Measurements from ENCODE around the gene TSN. TPM values are rescaled to one million over a fixed set of nuclear protein-coding genes. Genes with fewer than 3 reads are reported as not detected.
"Not testable (repeated sequence)": the region's sequence is repeated elsewhere in the genome, so short reads cannot be mapped to it uniquely, and the experiment has no call there.

Gene TSN
- total RNA-seq, 1 experiment from 2014 or later, result 96.0 TPM

GRCh38 chr2:121711481-121711880, 44.0 kb upstream of the TSN start:
- H3K4me1 ChIP-seq (ENCODE audit: control insufficient read depth, insufficient read depth, low read length); BruUV-seq (replicated peaks); CTCF ChIA-PET; ATAC-seq; H3K27ac ChIP-seq (ENCODE audit: low read length); in situ Hi-C loops (cut with HindIII; ENCODE audit: low pct_unique_long_range_greater_than_20kb, low sequenced_read_pairs); intact Hi-C loops (cut with micrococcal nuclease; ENCODE audit: unreplicated experiment); H3K4me3 ChIP-seq (ENCODE audit: low read depth in 2 of 2, low read length in 2 of 2); H3K36me3 ChIP-seq (ENCODE audit: control insufficient read depth, insufficient read depth, low read length); H3K9me3 ChIP-seq (ENCODE audit: control insufficient read depth, insufficient read depth, low read depth, low read length); DNase-seq (ENCODE audit: low read depth, low spot score); H3K27me3 ChIP-seq (ENCODE audit: control insufficient read depth, insufficient read depth, low read length); POLR2A ChIA-PET: not testable (repeated sequence)
- peak in 1 of 2 experiments; percentile 31; a peak in 1 of 4 replicates for TF ChIP-seq REST (IDR thresholded peaks at IDR 0.05; ENCODE audit: insufficient read depth in 1 of 2, low read depth in 2 of 2, low read length in 1 of 2)

- H3K27me3 ChIP-seq (ENCODE audit: control insufficient read depth, insufficient read depth, low read length), result no peaks in the 10 kb centered on the region
- ATAC-seq (no peak), DNase-seq (ENCODE audit: low read depth, low spot score) (no peak)
- H3K27ac ChIP-seq (ENCODE audit: low read length), result no peak overlapping the region
- POLR2A ChIA-PET, result no interaction called here
- BruUV-seq (replicated peaks), result no TSS peak
- H3K36me3 ChIP-seq (ENCODE audit: control insufficient read depth, insufficient read depth, low read length), result no peaks in the 10 kb centered on the region
- CTCF ChIA-PET, result no interaction called here
- no peaks in the 10 kb centered on the region for H3K9me3 ChIP-seq (ENCODE audit: control insufficient read depth, insufficient read depth, low read depth, low read length)
- H3K4me1 ChIP-seq (ENCODE audit: control insufficient read depth, insufficient read depth, low read length), result no peaks in the 10 kb centered on the region
- intact Hi-C loops (cut with micrococcal nuclease; ENCODE audit: unreplicated experiment) (loop anchor here (5.0 kb wide), 2 partner anchors 119 to 314 kb away; no protein-coding TSS in a partner anchor), in situ Hi-C loops (cut with HindIII; ENCODE audit: low pct_unique_long_range_greater_than_20kb, low sequenced_read_pairs) (no loop called here)
- no peak overlapping the region for H3K4me3 ChIP-seq (ENCODE audit: low read depth in 2 of 2, low read length in 2 of 2)
- TF ChIP-seq SIN3A (IDR thresholded peaks at IDR 0.05; ENCODE audit: borderline replicate concordance, insufficient read depth, low read depth, low read length), result no peak
- TF ChIP-seq TCF7L2 (IDR thresholded peaks at IDR 0.05; ENCODE audit: low read depth, low read length), result no peak
These were observed 39.3 kb upstream of the TSN start for GRCh38 chr2:121716126-121716525.

- intact Hi-C loops (cut with micrococcal nuclease; ENCODE audit: unreplicated experiment) (loop anchor here (5.0 kb wide), 2 partner anchors 120 to 315 kb away; no protein-coding TSS in a partner anchor), in situ Hi-C loops (cut with HindIII; ENCODE audit: low pct_unique_long_range_greater_than_20kb, low sequenced_read_pairs) (no loop called here)
- no peak for DNase-seq (ENCODE audit: low read depth, low spot score)
- no peak for TF ChIP-seq CTCF (IDR thresholded peaks at IDR 0.05)
- TF ChIP-seq REST (IDR thresholded peaks at IDR 0.05; ENCODE audit: insufficient read depth in 1 of 2, low read depth in 2 of 2, low read length in 1 of 2), result no peak
- TF ChIP-seq POLR2AphosphoS5 (IDR thresholded peaks at IDR 0.05; ENCODE audit: low read depth, low read length), result no peak
- no peak for TF ChIP-seq SIN3A (IDR thresholded peaks at IDR 0.05; ENCODE audit: borderline replicate concordance, insufficient read depth, low read depth, low read length)
- TF ChIP-seq TCF7L2 (IDR thresholded peaks at IDR 0.05; ENCODE audit: low read depth, low read length), result no peak
- H3K27me3 ChIP-seq (ENCODE audit: control insufficient read depth, insufficient read depth, low read length), result no peaks in the 10 kb centered on the region
- BruUV-seq (replicated peaks), result no TSS peak
- ChIA-PET CTCF (interaction anchor here (1.7 kb wide), 1 partner anchor 185 kb away, joined by 7 read pairs; no protein-coding TSS in a partner anchor), POLR2A (no interaction called here)
- no peaks in the 10 kb centered on the region for H3K9me3 ChIP-seq (ENCODE audit: control insufficient read depth, insufficient read depth, low read depth, low read length)
- H3K36me3 ChIP-seq (ENCODE audit: control insufficient read depth, insufficient read depth, low read length), result no peaks in the 10 kb centered on the region
- H3K4me1 ChIP-seq (ENCODE audit: control insufficient read depth, insufficient read depth, low read length), result no peaks in the 10 kb centered on the region
- H3K27ac ChIP-seq (ENCODE audit: low read length), result no peak overlapping the region
- no peak for ATAC-seq
- no peak overlapping the region for H3K4me3 ChIP-seq (ENCODE audit: low read depth in 2 of 2, low read length in 2 of 2)
These were observed 37.9 kb upstream of the TSN start for GRCh38 chr2:121717529-121717928.
